Suppressor macrophage treated with lipopolysaccharide for 1 hour (primary cell): Measurements from ENCODE around the gene PCARE.

ENCODE experiments used
- DNase-seq, 3 donors: peaks; one replicate each; pipeline ENCODE4 v3.0.0-alpha.2; 2020 to 2022

Gene PCARE

DNA sequence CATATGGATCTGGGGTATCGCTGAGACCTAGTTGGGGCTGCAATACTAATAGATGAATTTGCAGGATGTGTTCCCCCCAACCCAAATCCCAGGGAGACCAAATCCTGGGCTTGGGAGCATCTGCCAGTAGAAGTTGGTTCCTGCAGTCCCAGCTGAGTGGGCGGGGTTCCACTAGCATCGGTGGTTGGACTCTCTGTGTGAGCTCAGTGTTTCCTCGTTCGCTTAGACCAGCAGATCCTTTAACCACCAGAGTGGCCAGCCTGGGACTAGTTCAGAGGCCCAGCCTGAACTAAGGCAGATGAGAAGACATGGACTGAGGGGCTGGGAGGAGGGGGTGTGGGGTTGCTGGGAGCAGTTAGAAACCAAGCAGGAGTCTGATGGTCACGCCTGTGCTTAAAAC, 40.7 kb downstream of the PCARE start:
- peak; percentile 59 to 69 (median 65) for DNase-seq

GRCh38 chr2:29033172-29033571, 41.2 kb downstream of the PCARE start:
- no peak for DNase-seq

DNA sequence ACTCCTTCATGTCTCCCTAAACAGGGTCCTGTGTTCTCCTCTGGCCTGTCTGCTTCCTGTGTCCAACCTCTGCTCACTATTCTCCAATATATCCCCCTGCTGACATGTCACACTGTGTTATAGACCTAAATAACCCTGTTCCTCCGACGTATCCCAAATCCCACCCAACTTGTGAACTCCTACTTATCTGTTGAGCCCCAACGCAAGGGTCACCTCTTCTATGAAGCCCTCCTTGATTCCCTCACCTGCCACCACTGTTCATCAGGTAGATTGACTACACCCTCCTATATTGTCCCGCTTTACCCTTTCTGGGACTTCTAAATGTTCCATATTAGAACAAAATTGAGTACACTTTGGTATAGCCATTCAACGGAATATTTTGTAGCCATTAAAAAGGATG, 42.1 kb downstream of the PCARE start:
- DNase-seq, result no peak

GRCh38 chr2:29031046-29031445, 43.3 kb downstream of the PCARE start:
- no peak for DNase-seq

DNA sequence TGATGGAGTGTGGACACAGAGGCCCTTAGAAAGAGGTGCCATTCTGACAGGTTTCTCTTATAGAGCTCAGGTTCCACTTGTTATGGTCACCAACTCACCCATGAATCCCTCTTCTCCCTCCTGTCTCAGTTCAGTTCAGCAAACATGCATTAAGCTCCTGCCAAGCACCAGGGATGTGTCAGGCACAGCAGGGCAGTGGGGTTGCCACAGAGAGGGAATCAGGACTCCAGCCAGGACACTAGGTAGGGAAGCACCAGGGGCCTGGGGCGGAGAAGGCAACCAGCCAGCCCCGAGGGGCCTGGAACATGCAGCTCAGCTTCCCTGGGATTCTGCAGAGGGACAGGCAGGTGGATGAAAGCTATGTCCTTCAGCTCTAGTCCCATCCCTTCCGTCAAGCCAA, 48.6 kb downstream of the PCARE start:
- DNase-seq, result no peak

- no peak for DNase-seq
These were observed 49.4 kb downstream of the PCARE start for GRCh38 chr2:29024882-29025430.

DNA sequence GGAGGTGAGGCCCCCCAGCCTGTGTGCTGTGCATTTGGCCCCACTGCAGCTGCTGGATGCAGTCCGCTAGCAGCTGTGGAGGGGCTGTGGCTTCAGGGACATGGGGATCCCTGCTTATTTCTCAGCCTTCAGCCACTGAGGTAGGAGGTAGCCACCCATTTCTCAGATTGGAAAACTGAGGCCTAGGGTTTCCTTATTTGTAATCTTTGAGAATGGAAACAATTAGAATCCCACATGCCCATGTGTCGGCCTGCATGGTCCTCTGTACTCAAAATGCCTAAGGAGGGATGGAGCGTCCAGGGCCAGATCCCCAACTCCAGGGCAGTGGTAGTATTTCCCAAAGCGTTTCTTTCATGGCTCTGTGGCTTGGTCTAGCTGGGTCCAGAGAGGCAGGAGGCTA, 51.1 kb downstream of the PCARE start:
- DNase-seq, result no peak

DNA sequence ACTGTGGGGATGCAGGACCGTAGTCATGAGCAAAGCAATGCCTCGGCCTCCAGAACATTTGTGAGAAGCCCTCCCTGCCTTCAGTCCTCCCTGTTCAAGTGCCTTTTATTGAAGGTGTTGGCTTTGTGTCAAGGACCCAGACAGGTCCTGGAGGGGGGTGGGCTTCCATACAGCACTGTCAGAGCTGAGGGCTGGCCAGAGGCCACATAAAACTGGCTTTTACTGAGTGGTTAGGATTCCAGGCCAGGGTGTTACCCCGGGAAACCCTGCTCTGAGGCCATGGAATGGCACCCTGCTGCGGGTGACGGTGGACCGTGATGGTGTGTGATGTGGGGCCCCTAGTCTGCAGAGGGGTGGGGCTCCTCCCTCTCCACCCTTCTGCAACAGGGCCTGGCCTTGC, 51.6 kb downstream of the PCARE start:
- DNase-seq, result no peak

- no peak for DNase-seq
These were observed 52.4 kb downstream of the PCARE start for GRCh38 chr2:29021886-29022285.

- peak; percentile 24 to 39 (median 36) for DNase-seq
These were observed 56.4 kb downstream of the PCARE start for GRCh38 chr2:29017716-29018435.

DNA sequence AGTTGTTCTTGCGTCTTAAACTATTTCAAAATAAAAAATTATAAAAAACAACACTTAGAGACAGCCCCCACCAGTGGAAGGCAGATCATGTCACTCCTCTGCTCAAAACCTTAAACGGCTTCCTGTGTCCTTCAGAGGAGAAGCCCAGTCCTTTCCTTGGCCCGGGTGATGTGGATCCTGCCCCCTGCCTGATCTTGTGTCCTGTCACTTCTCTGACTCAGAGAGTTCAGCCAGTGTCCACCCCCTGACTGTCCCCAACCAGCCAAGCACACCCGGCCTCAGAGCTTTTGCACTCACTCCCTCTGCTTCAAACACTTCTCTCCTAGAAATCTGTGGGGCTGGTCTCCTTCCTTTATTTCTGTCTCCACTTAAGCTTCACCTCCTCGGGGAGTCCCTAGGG, 57.8 kb downstream of the PCARE start:
- DNase-seq, result peak; percentile 49 to 61 (median 52)

DNA sequence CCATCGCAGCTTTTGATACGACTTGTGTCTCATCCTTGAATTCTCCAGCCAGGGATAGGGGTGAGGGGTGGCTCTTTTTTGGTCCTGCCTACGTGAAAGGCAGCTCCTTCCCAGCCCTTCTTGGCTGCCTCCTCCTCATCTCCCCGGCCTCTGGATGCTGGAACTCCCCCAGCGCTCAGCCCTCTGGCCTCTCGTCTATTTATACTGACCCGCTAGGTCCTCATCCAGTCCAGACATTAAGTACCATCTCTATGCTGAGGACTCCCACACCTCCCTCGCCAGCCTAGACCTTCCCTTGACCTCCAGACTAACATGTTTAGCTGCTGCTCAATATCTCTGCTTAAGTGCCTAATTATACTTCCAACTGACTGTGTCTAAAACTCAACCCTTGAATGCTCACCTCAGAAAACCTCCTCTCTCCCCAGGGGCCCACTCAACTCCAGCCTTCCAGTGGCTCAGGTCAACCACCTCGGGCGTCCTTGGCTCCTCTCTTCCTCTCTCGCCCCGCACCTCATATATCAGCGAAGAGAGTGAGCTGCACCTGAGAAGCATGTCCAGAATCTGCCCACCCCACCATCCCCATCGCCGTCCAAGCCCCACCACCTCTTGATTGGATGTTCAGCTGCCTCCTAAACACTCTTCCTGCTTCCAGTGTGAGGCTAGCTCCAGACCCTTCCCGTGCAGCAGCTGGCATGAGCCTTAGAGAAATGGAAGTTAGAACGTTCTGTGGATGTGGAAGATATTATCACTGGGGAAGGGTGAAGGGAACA, 58.4 kb downstream of the PCARE start:
- no peak for DNase-seq

- peak; percentile 62 to 72 (median 66) for DNase-seq
These were observed 59.4 kb downstream of the PCARE start for GRCh38 chr2:29014811-29015421.

DNA sequence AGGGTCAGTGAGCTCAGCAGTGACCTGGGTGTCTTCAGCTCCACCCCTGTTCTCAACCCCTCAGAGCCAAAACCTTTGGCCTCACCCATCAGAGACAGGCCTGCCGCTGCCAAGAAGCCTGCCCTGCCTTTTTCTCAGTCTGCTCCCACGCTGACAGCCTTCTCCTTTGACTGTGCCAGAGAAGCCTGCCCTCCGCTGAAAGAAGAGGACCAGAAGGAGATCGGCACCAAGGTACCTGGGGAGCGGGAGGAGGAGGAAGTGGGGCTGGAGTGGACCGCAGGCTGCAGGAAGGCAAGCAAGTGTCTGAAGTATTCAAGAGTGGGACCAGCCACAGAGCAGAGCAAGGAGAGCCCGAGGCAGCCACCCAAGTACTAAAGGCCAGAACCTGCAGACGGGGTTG, 60.0 kb downstream of the PCARE start:
- DNase-seq, result no peak

GRCh38 chr2:29013057-29013780, 61.1 kb downstream of the PCARE start:
- peak in 2 of 3 donors; percentile 34 to 43 for DNase-seq

DNA sequence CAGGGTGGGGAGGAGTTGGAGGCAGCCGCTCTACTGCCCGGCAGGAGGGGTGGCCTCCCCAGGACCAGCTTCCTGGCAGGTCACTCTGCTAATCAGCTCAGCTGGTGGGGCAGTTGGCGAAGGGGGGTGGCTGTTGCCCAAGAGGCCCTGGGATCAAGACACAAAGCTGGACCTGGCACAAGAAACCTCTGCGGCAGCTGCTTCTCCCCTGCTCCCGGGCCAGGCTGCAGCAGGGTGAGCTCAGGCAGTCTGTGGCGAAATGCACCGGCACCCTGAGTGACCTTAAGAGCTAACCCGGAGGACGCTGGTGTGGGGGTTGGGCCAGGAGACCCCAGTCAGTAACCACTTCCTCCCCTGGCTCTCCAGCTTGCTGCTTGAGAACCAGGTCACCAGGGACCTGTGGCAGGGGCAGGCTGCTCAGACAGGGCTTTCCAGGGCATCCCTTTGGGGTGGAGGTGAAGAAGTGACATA, 62.1 kb downstream of the PCARE start:
- DNase-seq, result peak in 1 of 3 donors; percentile 49
